Measurements from ENCODE around the gene SCLY.

Gene SCLY

DNA sequence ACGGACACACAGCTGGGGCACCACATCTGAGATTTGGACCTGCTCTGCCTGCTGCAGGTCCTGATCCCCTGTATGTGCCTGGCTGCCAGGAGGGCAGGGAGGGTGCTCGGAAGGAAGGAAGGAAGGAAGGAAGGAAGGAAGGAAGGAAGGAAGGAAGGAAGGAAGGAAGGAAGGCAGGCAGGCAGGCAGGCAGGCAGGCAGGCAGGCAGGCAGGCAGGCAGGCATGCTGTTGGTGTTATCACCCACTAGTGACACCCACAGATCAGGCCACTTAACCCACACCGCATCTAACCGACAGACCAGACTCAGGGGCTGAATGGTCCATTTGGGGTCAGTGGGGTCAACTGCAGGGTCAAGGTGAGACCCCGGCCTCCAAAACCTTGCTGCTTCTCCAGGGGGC, 83.5 kb downstream of the SCLY start:
- TF ChIP-seq, protein P1, sequence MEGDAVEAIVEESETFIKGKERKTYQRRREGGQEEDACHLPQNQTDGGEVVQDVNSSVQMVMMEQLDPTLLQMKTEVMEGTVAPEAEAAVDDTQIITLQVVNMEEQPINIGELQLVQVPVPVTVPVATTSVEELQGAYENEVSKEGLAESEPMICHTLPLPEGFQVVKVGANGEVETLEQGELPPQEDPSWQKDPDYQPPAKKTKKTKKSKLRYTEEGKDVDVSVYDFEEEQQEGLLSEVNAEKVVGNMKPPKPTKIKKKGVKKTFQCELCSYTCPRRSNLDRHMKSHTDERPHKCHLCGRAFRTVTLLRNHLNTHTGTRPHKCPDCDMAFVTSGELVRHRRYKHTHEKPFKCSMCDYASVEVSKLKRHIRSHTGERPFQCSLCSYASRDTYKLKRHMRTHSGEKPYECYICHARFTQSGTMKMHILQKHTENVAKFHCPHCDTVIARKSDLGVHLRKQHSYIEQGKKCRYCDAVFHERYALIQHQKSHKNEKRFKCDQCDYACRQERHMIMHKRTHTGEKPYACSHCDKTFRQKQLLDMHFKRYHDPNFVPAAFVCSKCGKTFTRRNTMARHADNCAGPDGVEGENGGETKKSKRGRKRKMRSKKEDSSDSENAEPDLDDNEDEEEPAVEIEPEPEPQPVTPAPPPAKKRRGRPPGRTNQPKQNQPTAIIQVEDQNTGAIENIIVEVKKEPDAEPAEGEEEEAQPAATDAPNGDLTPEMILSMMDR (IDR thresholded peaks at IDR 0.05): no peak
- H3K9me3 ChIP-seq (ENCODE audit: control insufficient read depth, low read length): no peaks in the 10 kb centered on the region
- no peaks in the 10 kb centered on the region for H3K27me3 ChIP-seq (ENCODE audit: control insufficient read depth, insufficient read depth, low read length)
- H2AFZ ChIP-seq: no peak overlapping the region
- no peak overlapping the region for H3K27ac ChIP-seq
- H3K79me2 ChIP-seq: no peaks in the 10 kb centered on the region
- no peak overlapping the region for H3K4me2 ChIP-seq (ENCODE audit: low read length)
- no peaks in the 10 kb centered on the region for H3K4me1 ChIP-seq
- no peak overlapping the region for H3K4me3 ChIP-seq (ENCODE audit: low read depth, low read length)
- no peaks in the 10 kb centered on the region for H3K36me3 ChIP-seq (ENCODE audit: control insufficient read depth, insufficient read depth, low read length)
- H3K9ac ChIP-seq: no peak overlapping the region

- Histone ChIP-seq H3K36me3 (ENCODE audit: control insufficient read depth, insufficient read depth, low read length) (no peaks in the 10 kb centered on the region), H3K4me2 (ENCODE audit: low read length) (no peak overlapping the region), H2AFZ (no peak overlapping the region), H3K9me3 (ENCODE audit: control insufficient read depth, low read length) (no peaks in the 10 kb centered on the region), H3K4me1 (no peaks in the 10 kb centered on the region), H3K79me2 (no peaks in the 10 kb centered on the region), H3K9ac (no peak overlapping the region), H3K27ac (no peak overlapping the region), H3K4me3 (ENCODE audit: low read depth, low read length) (no peak overlapping the region), H3K27me3 (ENCODE audit: control insufficient read depth, insufficient read depth, low read length) (no peaks in the 10 kb centered on the region)
- TF ChIP-seq, protein P1 (IDR thresholded peaks at IDR 0.05): no peak
These were observed 84.2 kb downstream of the SCLY start for GRCh38 chr2:238145046-238145445.

- no peaks in the 10 kb centered on the region for H3K79me2 ChIP-seq
- no peaks in the 10 kb centered on the region for H3K9me3 ChIP-seq (ENCODE audit: control insufficient read depth, low read length)
- H3K4me2 ChIP-seq (ENCODE audit: low read length): no peak overlapping the region
- H3K4me1 ChIP-seq: no peaks in the 10 kb centered on the region
- H3K9ac ChIP-seq: no peak overlapping the region
- H2AFZ ChIP-seq: no peak overlapping the region
- TF ChIP-seq, protein P1 (IDR thresholded peaks at IDR 0.05): no peak
- H3K27ac ChIP-seq: no peak overlapping the region
- H3K27me3 ChIP-seq (ENCODE audit: control insufficient read depth, insufficient read depth, low read length): no peaks in the 10 kb centered on the region
- H3K4me3 ChIP-seq (ENCODE audit: low read depth, low read length): no peak overlapping the region
- no peaks in the 10 kb centered on the region for H3K36me3 ChIP-seq (ENCODE audit: control insufficient read depth, insufficient read depth, low read length)
These were observed 85.0 kb downstream of the SCLY start for GRCh38 chr2:238145851-238146250.

GRCh38 chr2:238146884-238147544, 86.2 kb downstream of the SCLY start:
- Histone ChIP-seq H3K27ac (no peak overlapping the region), H3K4me2 (ENCODE audit: low read length) (no peak overlapping the region), H3K9ac (no peak overlapping the region), H2AFZ (no peak overlapping the region), H3K9me3 (ENCODE audit: control insufficient read depth, low read length) (no peaks in the 10 kb centered on the region), H3K79me2 (no peaks in the 10 kb centered on the region), H3K4me1 (no peaks in the 10 kb centered on the region), H3K27me3 (ENCODE audit: control insufficient read depth, insufficient read depth, low read length) (no peaks in the 10 kb centered on the region), H3K36me3 (ENCODE audit: control insufficient read depth, insufficient read depth, low read length) (no peaks in the 10 kb centered on the region), H3K4me3 (ENCODE audit: low read depth, low read length) (no peak overlapping the region)
- TF ChIP-seq, protein P1 (IDR thresholded peaks at IDR 0.05): no peak

DNA sequence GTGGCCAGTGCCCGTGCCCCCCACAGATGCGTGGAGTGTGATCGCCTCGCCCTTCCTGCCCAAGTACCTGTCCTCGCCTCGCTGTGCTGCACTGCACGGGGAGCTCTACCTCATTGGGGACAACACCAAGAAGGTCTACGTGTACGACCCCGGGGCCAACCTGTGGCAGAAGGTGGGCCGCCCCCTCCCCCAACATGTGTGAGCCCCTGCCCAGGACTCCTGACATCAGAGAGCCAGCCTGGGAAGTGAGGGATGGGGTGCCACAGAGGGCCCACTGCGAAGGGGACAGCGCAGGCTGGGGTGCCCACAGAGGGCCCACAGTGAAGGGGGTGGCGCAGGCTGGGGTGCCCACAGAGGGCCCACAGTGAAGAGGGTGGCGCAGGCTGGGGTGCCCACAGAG, 88.2 kb downstream of the SCLY start:
- H3K36me3 ChIP-seq (ENCODE audit: control insufficient read depth, insufficient read depth, low read length): no peaks in the 10 kb centered on the region
- no peaks in the 10 kb centered on the region for H3K9me3 ChIP-seq (ENCODE audit: control insufficient read depth, low read length)
- H2AFZ ChIP-seq: no peak overlapping the region
- H3K4me3 ChIP-seq (ENCODE audit: low read depth, low read length): no peak overlapping the region
- TF ChIP-seq, protein P1 (IDR thresholded peaks at IDR 0.05): no peak
- H3K9ac ChIP-seq: no peak overlapping the region
- no peaks in the 10 kb centered on the region for H3K4me1 ChIP-seq
- no peak overlapping the region for H3K4me2 ChIP-seq (ENCODE audit: low read length)
- no peaks in the 10 kb centered on the region for H3K27me3 ChIP-seq (ENCODE audit: control insufficient read depth, insufficient read depth, low read length)
- H3K27ac ChIP-seq: no peak overlapping the region
- H3K79me2 ChIP-seq: no peaks in the 10 kb centered on the region
